ENCODE results near the gene ACCS.

ACCS gene

GRCh38 chr11:44094260-44094868 is 28.3 kb downstream of the ACCS start:
- DNase-seq (ENCODE audit: low spot score) = peak; percentile 84

GRCh38 chr11:44095506-44096359 is 29.7 kb downstream of the ACCS start, which contains the start of gene EXT2:
Gene EXT2 (plus strand): TSS chr11:44095678. CDS start chr11:44107713, 12,035 bp downstream.
- DNase-seq (ENCODE audit: low spot score) = peak; percentile 87

GRCh38 chr11:44096360-44097185 is 30.5 kb downstream of the ACCS start:
- DNase-seq (ENCODE audit: low spot score) = no peak

- no peak for DNase-seq (ENCODE audit: low spot score)
Measured at GRCh38 chr11:44097821-44098220, 31.8 kb downstream of the ACCS start.

GRCh38 chr11:44101098-44101497 is 35.0 kb downstream of the ACCS start:
- DNase-seq (ENCODE audit: low spot score) = no peak

- DNase-seq (ENCODE audit: low spot score) = no peak
Measured at GRCh38 chr11:44104481-44105294, 38.6 kb downstream of the ACCS start.

- DNase-seq (ENCODE audit: low spot score) = no peak
Measured at GRCh38 chr11:44108260-44108659, 42.2 kb downstream of the ACCS start.

- peak; percentile 51 for DNase-seq (ENCODE audit: low spot score)
Measured at GRCh38 chr11:44110231-44110679, 44.2 kb downstream of the ACCS start.

GRCh38 chr11:44112091-44112821 is 46.2 kb downstream of the ACCS start:
- no peak for DNase-seq (ENCODE audit: low spot score)

- DNase-seq (ENCODE audit: low spot score) = no peak
Measured at GRCh38 chr11:44113018-44113417, 46.9 kb downstream of the ACCS start.

GRCh38 chr11:44113572-44113971 is 47.5 kb downstream of the ACCS start:
- DNase-seq (ENCODE audit: low spot score) = no peak

GRCh38 chr11:44116234-44116830 is 50.3 kb downstream of the ACCS start:
- no peak for DNase-seq (ENCODE audit: low spot score)

- DNase-seq (ENCODE audit: low spot score) = no peak
Measured at GRCh38 chr11:44120169-44120568, 54.1 kb downstream of the ACCS start.

GRCh38 chr11:44125598-44125997 is 59.5 kb downstream of the ACCS start:
- no peak for DNase-seq (ENCODE audit: low spot score)

GRCh38 chr11:44126304-44126703 is 60.2 kb downstream of the ACCS start:
- DNase-seq (ENCODE audit: low spot score) = no peak

GRCh38 chr11:44127130-44127529 is 61.1 kb downstream of the ACCS start:
- no peak for DNase-seq (ENCODE audit: low spot score)

GRCh38 chr11:44128729-44129128 is 62.7 kb downstream of the ACCS start:
- no peak for DNase-seq (ENCODE audit: low spot score)

GRCh38 chr11:44130751-44131150 is 64.7 kb downstream of the ACCS start:
- DNase-seq (ENCODE audit: low spot score) = no peak

- no peak for DNase-seq (ENCODE audit: low spot score)
Measured at GRCh38 chr11:44133335-44133946, 67.4 kb downstream of the ACCS start.

Measured in CD4-positive, alpha-beta T cell treated with Interleukin-15 for 4 hours (primary cell).